ENCODE results near the gene LEPROT. TPM values are rescaled to one million over a fixed set of nuclear protein-coding genes. Genes with fewer than 3 reads are reported as not detected.

Gene LEPROT
- total RNA-seq, 4 donors from 2014 or later: 70.1 to 159 (median 94.2) TPM

DNA sequence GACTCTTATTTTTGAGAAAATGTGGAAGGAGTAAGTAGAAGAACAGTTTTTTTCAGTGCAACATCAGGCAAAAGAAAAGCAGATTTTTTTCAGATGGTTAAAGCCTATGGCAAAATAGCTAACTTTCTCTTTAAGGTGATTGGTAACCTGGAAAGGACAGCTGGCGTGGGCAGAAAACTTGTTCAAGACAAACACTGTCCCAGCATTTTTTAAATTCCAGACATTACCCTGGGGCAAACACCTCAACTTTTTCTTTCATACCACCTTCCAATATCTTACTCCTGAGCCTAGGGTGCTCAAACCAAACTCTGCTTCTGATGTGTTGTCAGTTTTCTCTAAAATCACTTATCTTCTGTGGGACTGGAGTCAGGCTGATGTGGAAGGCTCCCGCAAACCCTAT is 2.7 kb upstream of the LEPROT start:
- TF ChIP-seq POLR2A (IDR thresholded peaks at IDR 0.05): peak in 1 of 2 donors; percentile 40
- TF ChIP-seq, protein P1, sequence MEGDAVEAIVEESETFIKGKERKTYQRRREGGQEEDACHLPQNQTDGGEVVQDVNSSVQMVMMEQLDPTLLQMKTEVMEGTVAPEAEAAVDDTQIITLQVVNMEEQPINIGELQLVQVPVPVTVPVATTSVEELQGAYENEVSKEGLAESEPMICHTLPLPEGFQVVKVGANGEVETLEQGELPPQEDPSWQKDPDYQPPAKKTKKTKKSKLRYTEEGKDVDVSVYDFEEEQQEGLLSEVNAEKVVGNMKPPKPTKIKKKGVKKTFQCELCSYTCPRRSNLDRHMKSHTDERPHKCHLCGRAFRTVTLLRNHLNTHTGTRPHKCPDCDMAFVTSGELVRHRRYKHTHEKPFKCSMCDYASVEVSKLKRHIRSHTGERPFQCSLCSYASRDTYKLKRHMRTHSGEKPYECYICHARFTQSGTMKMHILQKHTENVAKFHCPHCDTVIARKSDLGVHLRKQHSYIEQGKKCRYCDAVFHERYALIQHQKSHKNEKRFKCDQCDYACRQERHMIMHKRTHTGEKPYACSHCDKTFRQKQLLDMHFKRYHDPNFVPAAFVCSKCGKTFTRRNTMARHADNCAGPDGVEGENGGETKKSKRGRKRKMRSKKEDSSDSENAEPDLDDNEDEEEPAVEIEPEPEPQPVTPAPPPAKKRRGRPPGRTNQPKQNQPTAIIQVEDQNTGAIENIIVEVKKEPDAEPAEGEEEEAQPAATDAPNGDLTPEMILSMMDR (IDR thresholded peaks at IDR 0.05): no peak
- WGBS, 2 donors: 51 to 66% methylated on average over 2 of the region's 2 CpGs

DNA sequence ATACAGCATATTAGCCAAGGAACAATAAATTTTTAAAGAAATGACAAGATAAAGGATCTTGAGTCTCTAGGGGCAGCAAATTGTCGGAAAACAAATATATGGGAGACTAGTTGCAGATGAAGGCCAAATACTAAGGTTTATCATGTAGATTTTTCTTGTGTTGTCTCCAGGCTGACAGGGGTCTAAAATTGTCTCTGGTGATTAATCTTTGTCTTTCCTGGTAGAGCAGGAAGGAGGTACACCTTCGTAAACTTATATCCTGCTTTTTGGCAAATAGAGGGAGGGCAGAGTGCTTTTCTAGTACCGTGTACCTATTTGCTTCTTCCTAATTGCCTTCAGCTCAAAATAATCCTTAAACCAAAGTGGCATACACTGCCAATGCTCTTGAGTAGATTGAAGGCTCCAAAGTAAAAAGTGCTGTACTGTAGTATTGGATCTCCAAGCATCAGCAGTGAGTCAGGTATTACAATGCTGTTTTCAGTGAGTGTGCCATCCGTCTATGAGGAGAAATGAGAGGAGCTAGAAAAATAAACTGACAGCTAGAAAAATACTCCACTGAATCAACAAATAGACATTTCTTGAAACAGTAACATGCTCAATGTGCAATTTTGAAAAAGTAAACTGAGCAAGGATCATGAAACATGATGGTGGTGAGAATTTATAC is 1.8 kb upstream of the LEPROT start:
- intact Hi-C loops (cut with DNase I): no loop called here
- TF ChIP-seq POLR2A (IDR thresholded peaks at IDR 0.05): no peak
- TF ChIP-seq, protein P1 (IDR thresholded peaks at IDR 0.05): no peak
- Histone ChIP-seq H3K9me3 (no peaks in the 10 kb centered on the region), H3K4me1 (peaks cover 39 to 40% of the 10 kb centered on the region in 2 donors), H3K36me3 (no peaks in the 10 kb centered on the region), H3K4me3 (replicated peaks in 1 of 3) (no peak overlapping the region), H3K27ac (peak overlapping the region; percentile 93 to 97 (median 95)), H3K27me3 (no peaks in the 10 kb centered on the region)
- 89 to 90% methylated on average over 4 of the region's 4 CpGs for WGBS, 2 donors
- no peak for DNase-seq

More for the DNA sequence above, 2.7 kb upstream of the LEPROT start:
- Histone ChIP-seq H3K36me3 (no peaks in the 10 kb centered on the region), H3K9me3 (no peaks in the 10 kb centered on the region), H3K4me3 (replicated peaks in 1 of 3) (no peak overlapping the region), H3K27me3 (no peaks in the 10 kb centered on the region), H3K27ac (peak overlapping the region; percentile 75 to 93 (median 77)), H3K4me1 (peaks cover 30 to 33% of the 10 kb centered on the region in 2 donors)
- intact Hi-C loops (cut with DNase I): no loop called here
- DNase-seq: peak; percentile 46 to 64

DNA sequence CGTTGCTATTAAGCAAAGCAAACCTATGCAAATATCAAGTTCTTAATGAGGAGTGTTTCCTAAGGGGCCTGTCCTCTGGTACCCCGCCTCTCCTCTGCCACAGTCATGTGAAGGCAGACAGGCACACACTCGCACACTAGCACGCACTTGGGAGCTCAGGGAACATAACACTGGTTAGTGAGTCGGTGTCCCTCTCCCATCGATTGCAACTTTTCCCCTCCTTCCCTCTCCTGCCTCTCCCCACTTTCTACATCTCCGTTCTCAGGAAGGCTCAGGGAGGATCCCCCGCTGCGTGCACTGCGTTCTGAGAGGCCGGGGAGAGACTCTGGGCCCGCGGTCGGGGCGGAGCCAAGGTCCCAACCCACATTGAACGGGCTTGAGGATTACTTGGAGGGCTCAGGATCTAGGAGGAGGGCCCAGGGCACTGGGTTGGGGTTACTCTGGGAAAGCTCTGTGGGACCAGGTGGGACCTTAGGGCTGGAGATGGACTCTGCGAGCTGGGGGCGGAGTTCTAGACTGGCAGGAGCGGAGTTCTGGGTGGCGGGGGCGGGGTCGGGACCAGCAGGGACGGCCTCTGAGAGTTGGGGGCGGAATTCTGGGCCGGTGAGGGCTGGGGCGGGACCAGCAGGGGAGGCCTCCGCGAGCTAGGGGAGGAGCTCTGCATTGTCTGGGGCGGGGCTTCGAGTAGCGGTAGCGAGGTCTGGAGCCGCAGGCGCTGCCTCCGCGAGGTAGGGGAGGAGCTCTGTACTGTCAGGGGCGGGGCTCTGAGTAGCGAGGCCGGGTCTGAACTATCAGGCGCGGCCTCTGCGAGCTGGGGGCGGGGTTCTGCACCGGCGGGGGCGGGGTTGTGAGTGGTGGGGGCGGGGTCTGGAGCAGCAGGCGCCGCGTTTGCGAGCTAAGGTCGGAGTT is 533 bp upstream of the LEPROT start:
- 1 to 3% methylated on average over 21 to 24 of the region's 52 CpGs for WGBS, 2 donors
- intact Hi-C loops (cut with DNase I): no loop called here
- TF ChIP-seq POLR2A (IDR thresholded peaks at IDR 0.05): peak; percentile 50 to 82
- TF ChIP-seq, protein P1 (IDR thresholded peaks at IDR 0.05): no peak

DNA sequence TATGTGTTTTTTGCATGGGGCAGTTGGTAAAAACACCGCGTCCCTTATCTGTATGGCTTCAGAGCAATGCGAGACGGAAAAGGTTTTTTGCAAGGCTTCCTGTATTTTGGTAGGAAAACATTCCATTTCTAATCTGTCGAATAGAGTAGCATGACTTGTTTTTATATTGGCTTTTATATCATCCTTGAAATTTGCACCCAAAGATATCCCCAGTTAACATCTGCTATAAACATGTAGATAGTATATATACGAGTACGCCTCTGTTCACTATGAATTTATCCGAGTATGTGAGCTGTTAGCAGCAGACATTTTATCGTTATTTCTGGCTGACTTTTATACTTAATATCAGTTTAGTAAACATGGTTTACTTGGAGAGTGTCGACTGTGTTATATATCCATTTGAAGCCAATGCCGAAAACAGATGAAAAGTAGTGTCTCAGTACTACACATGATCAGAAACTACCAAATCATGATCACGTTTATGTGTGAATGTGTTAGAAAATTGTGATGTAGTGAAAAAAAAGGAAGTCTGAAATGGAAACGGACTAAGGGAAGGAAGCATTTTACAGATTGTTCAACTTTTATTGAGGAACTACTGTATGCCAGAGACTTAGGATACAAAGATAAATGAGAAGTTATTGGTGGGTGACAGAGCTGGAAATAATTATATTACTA is 1.0 kb downstream of the LEPROT start:
- Histone ChIP-seq H3K4me3 (replicated peaks in 1 of 3) (peak overlapping the region; percentile 47 to 91 (median 83)), H3K4me1 (peaks cover 40 to 46% of the 10 kb centered on the region in 2 donors), H3K36me3 (peaks cover 8 to 12% of the 10 kb centered on the region in 2 donors), H3K27ac (peak overlapping the region; percentile 95 to 97 (median 97)), H3K27me3 (no peaks in the 10 kb centered on the region), H3K9me3 (no peaks in the 10 kb centered on the region)
- WGBS, 2 donors: 12% methylated on average over 13 of the region's 13 CpGs
- TF ChIP-seq, protein P1 (IDR thresholded peaks at IDR 0.05): no peak
- TF ChIP-seq POLR2A (IDR thresholded peaks at IDR 0.05): no peak
- no peak for DNase-seq
- intact Hi-C loops (cut with DNase I): no loop called here

More for the DNA sequence above, 533 bp upstream of the LEPROT start:
- no peaks in the 10 kb centered on the region for H3K27me3 ChIP-seq
- no peaks in the 10 kb centered on the region for H3K36me3 ChIP-seq
- no peaks in the 10 kb centered on the region for H3K9me3 ChIP-seq
- DNase-seq: peak; percentile 99
- H3K27ac ChIP-seq: peak overlapping the region; percentile 97
- H3K4me1 ChIP-seq: peaks cover 40 to 46% of the 10 kb centered on the region in 2 donors
- H3K4me3 ChIP-seq (replicated peaks in 1 of 3): peak overlapping the region in 2 of 3 donors; percentile 68 to 83
